SU-DHL-6 (cell line): ENCODE measurements around the gene NHS.

ENCODE experiments used
- CTCF ChIP-seq: fragments of 200-600 bp; sonication (generic); IDR thresholded peaks from one replicate; pipeline ENCODE4 v1.5.1; 2017; ENCODE audit warnings: antibody characterized with exemption, mild to moderate bottlenecking, low read length, moderate library complexity; ENCODE audit not compliant: insufficient read depth, poor library complexity, severe bottlenecking
- EZH2phosphoT487 ChIP-seq: fragments of 200-600 bp; sonication (generic), shearing (Covaris generic); conservative IDR thresholded peaks from 2 replicates; pipeline ENCODE4 v1.6.1; 2018; ENCODE audit warnings: mild to moderate bottlenecking, antibody characterized with exemption, low read length, moderate library complexity, mixed read lengths

DNA sequence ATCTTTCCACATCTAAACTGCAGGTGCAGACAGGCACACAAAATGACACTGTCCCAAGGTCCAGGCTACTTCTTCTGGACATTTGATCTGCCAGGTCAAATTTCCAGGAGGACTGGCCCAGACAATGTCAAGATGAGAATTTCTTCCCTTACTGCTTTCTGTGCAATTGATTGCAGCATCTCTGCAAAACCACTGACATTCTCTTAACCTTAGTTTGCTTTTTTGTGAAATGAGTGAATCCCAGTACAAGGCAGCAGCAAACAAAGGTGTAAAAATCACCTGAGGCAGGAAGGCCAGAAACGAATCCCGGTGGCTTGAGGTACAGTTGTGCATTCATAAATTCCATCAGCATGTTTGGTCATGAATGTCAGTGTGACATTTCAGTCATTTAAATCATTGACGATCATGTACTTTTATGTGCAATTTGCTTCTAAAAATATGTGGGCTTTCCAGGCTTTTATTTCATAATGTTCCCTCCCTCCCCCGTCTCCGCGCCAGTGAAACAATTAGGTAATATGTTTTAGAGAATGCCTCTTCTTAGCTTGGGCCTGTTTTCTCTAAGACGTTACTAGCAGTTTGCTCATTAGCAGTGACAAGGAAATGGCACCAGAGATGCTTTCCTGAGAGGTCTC lies 39.1 kb downstream of the NHS start:
- no peak for TF ChIP-seq CTCF
- no peak for TF ChIP-seq EZH2phosphoT487
